Globus pallidus (tissue), 1 donor: Measurements from ENCODE around the gene TLE6.
A peak's percentile ranks its signal among the peaks of the same experiment; 100 is the strongest.
"Not testable (repeated sequence)": the region's sequence is repeated elsewhere in the genome, so short reads cannot be mapped to it uniquely, and the experiment has no call there.

Experiments
- DNase-seq: peaks from one replicate; pipeline ENCODE4 v3.0.0-alpha.2; 2015; ENCODE audit warnings: low spot score

Gene TLE6

GRCh38 chr19:2977001-2977745 lies at the start of gene TLE6:
Gene TLE6, plus strand, starts transcription at chr19:2977564. Its CDS starts 670 bp downstream, at chr19:2978234.
- DNase-seq: peak; percentile 88

GRCh38 chr19:2933490-2933910 lies 43.9 kb upstream of the TLE6 start:
- no peak for DNase-seq

GRCh38 chr19:2935863-2936262 lies 41.5 kb upstream of the TLE6 start:
- not testable (repeated sequence) for DNase-seq

GRCh38 chr19:2942928-2943640 lies 34.3 kb upstream of the TLE6 start:
- no peak for DNase-seq

GRCh38 chr19:2944403-2944774 lies 33.0 kb upstream of the TLE6 start:
- DNase-seq: no peak

GRCh38 chr19:2944775-2945574 lies 32.4 kb upstream of the TLE6 start, which contains the start of gene ZNF77:
Gene ZNF77, minus strand, starts transcription at chr19:2944971. Its CDS starts 131 bp downstream, at chr19:2944840.
- DNase-seq: peak; percentile 99

GRCh38 chr19:2945575-2946184 lies 31.7 kb upstream of the TLE6 start:
- DNase-seq: no peak

- no peak for DNase-seq
These were observed 27.5 kb upstream of the TLE6 start for GRCh38 chr19:2949939-2950285.

GRCh38 chr19:2950286-2951124 lies 26.9 kb upstream of the TLE6 start:
- peak; percentile 100 for DNase-seq

GRCh38 chr19:2952953-2953481 lies 24.3 kb upstream of the TLE6 start:
- DNase-seq: no peak

GRCh38 chr19:2957160-2957559 lies 20.2 kb upstream of the TLE6 start:
- no peak for DNase-seq

- no peak for DNase-seq
These were observed 17.2 kb upstream of the TLE6 start for GRCh38 chr19:2960120-2960519.

- peak; percentile 75 for DNase-seq
These were observed 15.2 kb upstream of the TLE6 start for GRCh38 chr19:2962018-2962670.

GRCh38 chr19:2963122-2963521 lies 14.2 kb upstream of the TLE6 start:
- no peak for DNase-seq

GRCh38 chr19:2963631-2964030 lies 13.7 kb upstream of the TLE6 start:
- not testable (repeated sequence) for DNase-seq

- DNase-seq: no peak
These were observed 12.5 kb upstream of the TLE6 start for GRCh38 chr19:2964874-2965273.

GRCh38 chr19:2967972-2968371 lies 9.4 kb upstream of the TLE6 start:
- no peak for DNase-seq

- DNase-seq: no peak
These were observed 8.3 kb upstream of the TLE6 start for GRCh38 chr19:2969104-2969504.

GRCh38 chr19:2970201-2970835 lies 7.0 kb upstream of the TLE6 start:
- no peak for DNase-seq

GRCh38 chr19:2973229-2973628 lies 4.1 kb upstream of the TLE6 start:
- no peak for DNase-seq
